Measurements from ENCODE around the gene CENPN.

DNA sequence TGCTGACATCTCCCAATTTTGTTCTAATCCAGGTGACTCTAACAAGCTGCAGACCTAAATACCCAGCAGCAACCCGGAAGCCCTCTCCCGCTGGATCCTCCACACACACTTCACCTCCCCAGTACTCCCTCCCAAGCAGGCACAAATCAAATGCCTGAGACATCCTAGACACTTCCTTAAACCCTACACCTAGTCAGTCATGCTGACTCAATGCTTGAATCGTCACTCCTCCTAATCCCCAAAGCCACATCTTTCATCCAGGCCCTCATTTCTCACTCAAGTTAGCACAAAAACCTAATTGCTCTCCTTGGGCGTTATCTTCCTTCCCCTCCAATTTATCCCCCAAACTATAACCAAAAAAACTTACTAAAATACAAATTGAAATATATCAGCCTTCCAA is 33.0 kb upstream of the CENPN start:
- no peak for TF ChIP-seq CTCF (IDR thresholded peaks at IDR 0.05; ENCODE audit: insufficient read depth, low read length, poor library complexity, severe bottlenecking)
- no peak for TF ChIP-seq EZH2phosphoT487 (conservative IDR thresholded peaks at IDR 0.05; ENCODE audit: low read length)

Measured in SU-DHL-6 (cell line).